ENCODE measurements around the gene NAA40. TPM values are rescaled to one million over a fixed set of nuclear protein-coding genes. Genes with fewer than 3 reads are reported as not detected.

Gene NAA40
- total RNA-seq, 4 donors from 2014 or later: 3.0 to 10.2 (median 6.1) TPM

DNA sequence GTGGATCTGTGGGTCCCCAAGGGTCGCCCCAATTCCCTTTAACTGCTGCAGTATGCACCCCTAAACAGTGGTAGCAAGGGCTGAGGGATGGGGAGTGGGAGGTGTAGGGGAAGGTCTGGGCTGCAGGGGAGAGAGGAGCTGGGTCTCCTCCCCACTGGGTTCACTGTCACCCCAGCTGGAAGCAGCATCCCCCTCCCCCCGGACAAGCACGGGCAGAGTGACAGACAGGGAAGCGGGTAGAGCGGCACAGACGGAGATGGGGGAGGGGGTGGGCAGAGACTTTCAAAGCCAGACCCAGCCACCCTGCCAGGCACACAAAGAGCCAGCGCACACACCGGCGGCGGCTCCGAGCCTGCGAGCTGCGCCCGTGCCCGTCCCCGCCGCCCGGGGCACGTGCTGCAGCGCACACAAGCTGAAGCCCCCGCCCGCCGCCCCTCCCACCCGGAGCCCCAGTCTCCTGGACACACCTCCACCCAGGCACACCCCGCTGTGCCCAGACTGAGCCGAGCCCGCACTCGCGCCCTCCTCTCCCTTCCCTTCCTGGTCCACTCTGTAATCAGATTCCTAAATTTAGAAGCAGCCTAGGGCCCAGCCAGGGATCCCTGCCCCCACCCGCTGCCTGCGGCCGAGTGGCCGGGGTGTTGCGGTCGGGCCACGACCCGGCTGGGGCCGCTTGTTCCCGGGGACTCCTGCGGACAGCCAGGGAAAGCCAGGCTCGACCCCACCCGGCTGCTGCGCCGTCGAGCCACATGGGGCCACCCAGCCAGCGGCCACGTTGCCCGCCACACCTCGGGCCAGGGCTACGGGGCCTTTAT is 20.9 kb upstream of the NAA40 start:
- WGBS, 2 donors: 0 to 2% methylated on average over 23 to 47 of the region's 50 CpGs
- no peak for TF ChIP-seq POLR2A (IDR thresholded peaks at IDR 0.05)
- TF ChIP-seq, protein P1, sequence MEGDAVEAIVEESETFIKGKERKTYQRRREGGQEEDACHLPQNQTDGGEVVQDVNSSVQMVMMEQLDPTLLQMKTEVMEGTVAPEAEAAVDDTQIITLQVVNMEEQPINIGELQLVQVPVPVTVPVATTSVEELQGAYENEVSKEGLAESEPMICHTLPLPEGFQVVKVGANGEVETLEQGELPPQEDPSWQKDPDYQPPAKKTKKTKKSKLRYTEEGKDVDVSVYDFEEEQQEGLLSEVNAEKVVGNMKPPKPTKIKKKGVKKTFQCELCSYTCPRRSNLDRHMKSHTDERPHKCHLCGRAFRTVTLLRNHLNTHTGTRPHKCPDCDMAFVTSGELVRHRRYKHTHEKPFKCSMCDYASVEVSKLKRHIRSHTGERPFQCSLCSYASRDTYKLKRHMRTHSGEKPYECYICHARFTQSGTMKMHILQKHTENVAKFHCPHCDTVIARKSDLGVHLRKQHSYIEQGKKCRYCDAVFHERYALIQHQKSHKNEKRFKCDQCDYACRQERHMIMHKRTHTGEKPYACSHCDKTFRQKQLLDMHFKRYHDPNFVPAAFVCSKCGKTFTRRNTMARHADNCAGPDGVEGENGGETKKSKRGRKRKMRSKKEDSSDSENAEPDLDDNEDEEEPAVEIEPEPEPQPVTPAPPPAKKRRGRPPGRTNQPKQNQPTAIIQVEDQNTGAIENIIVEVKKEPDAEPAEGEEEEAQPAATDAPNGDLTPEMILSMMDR (IDR thresholded peaks at IDR 0.05): no peak
- H3K4me3 ChIP-seq (ENCODE audit: low read depth, poor library complexity, severe bottlenecking): peak overlapping the region; percentile 5
- intact Hi-C loops (cut with DNase I; ENCODE audit: low total_unique reads): no loop called here
- no peak for DNase-seq (ENCODE audit: low spot score in 2 of 2)

DNA sequence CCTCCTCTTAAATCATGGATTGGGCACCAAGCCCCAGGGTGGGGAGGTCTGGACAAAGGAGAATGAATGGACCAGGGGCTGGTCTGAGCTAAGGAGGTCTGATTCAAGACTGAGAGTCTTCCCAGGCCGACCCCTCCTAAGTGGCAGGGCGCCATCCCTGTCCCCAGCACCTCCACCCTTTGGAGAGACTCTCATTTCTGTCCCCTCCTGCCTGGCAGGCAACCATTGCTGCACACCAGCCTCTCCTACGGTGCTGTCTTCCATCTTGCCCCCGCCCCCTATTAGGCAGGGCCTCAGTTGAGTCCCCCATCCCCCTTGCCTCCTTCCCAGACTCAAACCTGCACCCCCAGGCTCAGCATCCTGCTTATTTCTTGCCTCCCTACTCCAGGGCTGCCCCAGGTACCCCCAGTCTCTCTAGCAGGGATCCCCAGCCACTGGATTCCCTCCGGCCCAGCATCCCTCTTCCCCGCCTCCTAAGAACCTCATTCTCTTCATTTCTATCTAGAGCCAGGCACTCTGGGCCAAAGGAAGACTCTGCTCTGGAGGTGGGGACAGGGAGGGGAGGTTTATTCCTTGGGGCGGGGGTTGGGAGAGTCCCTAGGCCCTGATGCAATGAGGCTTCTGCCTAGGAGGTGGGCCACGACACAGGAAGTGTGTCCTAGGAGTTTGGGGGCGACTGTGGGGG is 20.2 kb upstream of the NAA40 start:
- TF ChIP-seq, protein P1 (IDR thresholded peaks at IDR 0.05): no peak
- TF ChIP-seq POLR2A (IDR thresholded peaks at IDR 0.05): no peak
- no peak overlapping the region for H3K4me3 ChIP-seq (ENCODE audit: low read depth, poor library complexity, severe bottlenecking)
- intact Hi-C loops (cut with DNase I; ENCODE audit: low total_unique reads): no loop called here
- 31 to 40% methylated on average over 8 to 9 of the region's 9 CpGs for WGBS, 2 donors
- no peak for DNase-seq (ENCODE audit: low spot score in 2 of 2)

DNA sequence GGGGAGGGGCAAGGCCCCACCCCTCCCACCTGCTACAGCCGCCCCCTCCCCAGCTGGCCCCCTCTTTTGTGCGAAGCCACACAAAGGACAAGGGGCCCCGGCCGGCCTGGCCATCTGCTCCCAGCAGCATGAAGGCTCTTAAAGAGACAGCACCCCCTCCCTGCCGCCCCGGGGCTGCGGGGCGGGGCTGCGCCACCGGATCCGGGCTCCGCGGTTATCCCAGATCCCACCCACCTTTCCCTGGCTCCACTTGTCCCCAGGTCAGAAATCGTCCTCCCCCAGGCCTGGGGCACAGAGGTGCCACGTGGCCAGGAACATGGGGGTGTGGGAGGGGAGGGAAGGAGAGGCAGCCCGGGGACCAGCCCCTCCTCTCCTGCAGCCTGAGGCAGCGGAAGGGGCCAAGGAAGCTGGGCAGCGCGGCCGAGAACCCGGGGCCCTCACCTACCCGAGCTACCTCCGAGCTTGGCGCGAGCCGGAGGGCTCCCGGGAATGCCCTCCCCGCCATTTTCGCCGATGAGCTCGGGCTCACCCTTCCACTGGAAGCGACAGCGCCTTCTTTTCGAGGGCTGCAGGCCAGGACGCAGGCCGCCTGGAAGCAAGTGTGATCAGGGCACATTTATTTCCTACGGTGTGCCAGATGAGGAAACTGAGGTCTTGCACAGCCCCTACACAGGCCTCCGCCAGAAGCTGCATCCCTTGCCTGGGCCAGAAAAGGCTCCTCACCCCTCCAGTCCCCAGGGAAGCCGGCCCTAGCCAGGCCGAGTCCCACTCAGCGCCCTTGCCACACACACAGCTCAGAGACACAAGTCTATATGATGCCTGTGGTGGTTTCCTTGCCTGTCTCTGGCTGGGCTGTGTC is 19.3 kb upstream of the NAA40 start:
- no peak overlapping the region for H3K4me3 ChIP-seq (ENCODE audit: low read depth, poor library complexity, severe bottlenecking)
- intact Hi-C loops (cut with DNase I; ENCODE audit: low total_unique reads): no loop called here
- 13 to 19% methylated on average over 20 to 40 of the region's 41 CpGs for WGBS, 2 donors
- DNase-seq (ENCODE audit: low spot score in 2 of 2): no peak
- TF ChIP-seq POLR2A (IDR thresholded peaks at IDR 0.05): no peak
- TF ChIP-seq, protein P1 (IDR thresholded peaks at IDR 0.05): no peak

DNA sequence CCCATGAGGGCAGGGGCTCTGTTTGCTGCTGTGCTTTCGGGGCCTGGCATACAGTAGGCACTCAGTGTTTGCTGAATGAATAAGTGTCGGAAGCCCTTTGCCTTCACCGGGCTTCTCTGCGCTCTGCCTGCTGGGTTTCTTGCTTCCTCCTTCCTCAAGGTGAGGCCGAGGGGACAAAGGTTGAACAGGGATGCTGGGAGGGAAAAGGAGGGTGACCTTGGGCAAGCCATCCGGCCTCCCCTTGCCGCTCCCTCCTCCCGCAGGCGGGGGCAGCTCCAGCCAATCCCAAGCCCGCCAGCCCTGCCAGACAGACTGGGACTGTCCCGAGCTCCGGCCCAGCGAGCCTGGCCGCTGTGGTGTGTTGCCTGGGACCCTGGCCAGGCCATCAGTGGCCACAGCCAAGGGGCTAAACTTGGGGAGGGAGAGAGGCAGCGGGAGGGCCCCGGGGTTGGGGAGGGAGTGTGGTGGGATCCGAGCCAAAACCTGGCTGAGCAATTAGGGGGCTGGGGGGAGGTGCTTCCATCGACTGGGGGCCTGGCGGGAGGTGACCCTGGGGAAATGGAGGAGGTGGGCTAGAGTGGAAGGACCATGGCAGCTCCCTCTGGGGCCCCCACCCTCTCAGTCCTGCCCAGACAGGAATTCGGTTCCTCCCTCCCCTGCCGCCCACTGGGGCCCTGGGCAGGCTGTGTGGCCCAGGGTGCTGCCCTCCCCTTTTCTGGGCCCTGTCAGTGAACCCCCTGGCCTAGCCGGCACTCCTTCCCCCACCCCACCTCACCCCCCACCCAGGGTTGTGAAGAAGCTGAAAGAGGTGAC is 18.5 kb upstream of the NAA40 start:
- WGBS, 2 donors: 54 to 57% methylated on average over 21 to 22 of the region's 22 CpGs
- no peak overlapping the region for H3K4me3 ChIP-seq (ENCODE audit: low read depth, poor library complexity, severe bottlenecking)
- TF ChIP-seq, protein P1 (IDR thresholded peaks at IDR 0.05): no peak
- TF ChIP-seq POLR2A (IDR thresholded peaks at IDR 0.05): no peak
- no peak for DNase-seq (ENCODE audit: low spot score in 2 of 2)
- intact Hi-C loops (cut with DNase I; ENCODE audit: low total_unique reads): no loop called here

DNA sequence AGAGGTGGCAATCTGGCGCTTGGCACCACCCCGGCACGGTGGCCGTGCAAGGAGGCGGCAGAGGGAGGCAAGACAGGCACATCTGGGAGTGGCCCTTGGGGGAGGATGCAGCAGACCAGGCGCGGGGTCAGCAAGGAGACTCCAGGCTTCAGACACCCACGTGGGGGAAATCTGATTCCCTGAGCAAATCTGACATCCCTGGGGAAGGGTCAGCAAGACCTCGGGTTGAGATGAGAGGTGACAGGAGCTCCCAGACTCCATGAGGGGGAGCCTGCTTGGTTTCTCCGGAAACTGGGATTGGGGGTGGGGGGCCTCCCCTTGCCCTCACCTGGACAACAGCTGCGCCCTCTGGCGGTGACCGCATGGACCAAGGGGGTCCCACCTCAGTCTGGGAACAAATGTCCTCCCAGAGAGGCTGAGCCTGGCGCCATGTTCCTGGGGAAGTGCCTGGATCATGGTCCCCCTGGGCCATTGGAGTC is 17.8 kb upstream of the NAA40 start:
- WGBS, 2 donors: 38 to 69% methylated on average over 6 to 14 of the region's 14 CpGs
- no peak for DNase-seq (ENCODE audit: low spot score in 2 of 2)
- TF ChIP-seq, protein P1 (IDR thresholded peaks at IDR 0.05): no peak
- no peak for TF ChIP-seq POLR2A (IDR thresholded peaks at IDR 0.05)
- intact Hi-C loops (cut with DNase I; ENCODE audit: low total_unique reads): no loop called here
- no peak overlapping the region for H3K4me3 ChIP-seq (ENCODE audit: low read depth, poor library complexity, severe bottlenecking)
